Measurements from ENCODE around the gene TRABD2A. TPM values are rescaled to one million over a fixed set of nuclear protein-coding genes. Genes with fewer than 3 reads are reported as not detected.

The TRABD2A gene
- total and polyA plus RNA-seq, 9 donors, result 12.2 to 71.0 (median 33.3) TPM

GRCh38 chr2:84786601-84787000 lies 94.3 kb downstream of the TRABD2A start:
- no peak for DNase-seq
- no peaks in the 10 kb centered on the region for H3K9me3 ChIP-seq
- no peak overlapping the region for H3K4me3 ChIP-seq
- TF ChIP-seq EP300 (IDR thresholded peaks at IDR 0.05), result no peak
- no peak for TF ChIP-seq CTCF (IDR thresholded peaks at IDR 0.05)
- TF ChIP-seq POLR2A (IDR thresholded peaks at IDR 0.05), result no peak
- H3K27me3 ChIP-seq, result no peaks in the 10 kb centered on the region
- H3K4me1 ChIP-seq (ENCODE audit: insufficient read depth), result no peaks in the 10 kb centered on the region
- H3K36me3 ChIP-seq, result no peaks in the 10 kb centered on the region
- intact Hi-C loops (cut with DNase I), result no loop called here
- H3K27ac ChIP-seq, result no peak overlapping the region

- Histone ChIP-seq H3K27ac (no peak overlapping the region), H3K4me3 (no peak overlapping the region), H3K27me3 (no peaks in the 10 kb centered on the region), H3K36me3 (no peaks in the 10 kb centered on the region), H3K4me1 (ENCODE audit: insufficient read depth) (no peaks in the 10 kb centered on the region), H3K9me3 (no peaks in the 10 kb centered on the region)
- TF ChIP-seq POLR2A (IDR thresholded peaks at IDR 0.05) (no peak), EP300 (IDR thresholded peaks at IDR 0.05) (no peak), CTCF (IDR thresholded peaks at IDR 0.05) (no peak)
- intact Hi-C loops (cut with DNase I), result no loop called here
- WGBS, 3 donors, result 84 to 96% (median 93%) methylated on average over 4 of the region's 4 CpGs
- no peak for DNase-seq
Observed at GRCh38 chr2:84785950-84786349, 94.9 kb downstream of the TRABD2A start.

- no peak for DNase-seq
- H3K9me3 ChIP-seq, result no peaks in the 10 kb centered on the region
- 29 to 58% (median 33%) methylated on average over 1 of the region's 1 CpG for WGBS, 3 donors
- no peak overlapping the region for H3K27ac ChIP-seq
- no peak for TF ChIP-seq CTCF (IDR thresholded peaks at IDR 0.05)
- TF ChIP-seq EP300 (IDR thresholded peaks at IDR 0.05), result no peak
- TF ChIP-seq POLR2A (IDR thresholded peaks at IDR 0.05), result no peak
- H3K4me3 ChIP-seq, result no peak overlapping the region
- intact Hi-C loops (cut with DNase I), result no loop called here
- no peaks in the 10 kb centered on the region for H3K27me3 ChIP-seq
- H3K4me1 ChIP-seq (ENCODE audit: insufficient read depth), result no peaks in the 10 kb centered on the region
- no peaks in the 10 kb centered on the region for H3K36me3 ChIP-seq
Observed at GRCh38 chr2:84782717-84783442, 98.0 kb downstream of the TRABD2A start.

GRCh38 chr2:84781942-84782716 lies 98.8 kb downstream of the TRABD2A start:
- no peak overlapping the region for H3K27ac ChIP-seq

More at GRCh38 chr2:84781942-84782716, 98.8 kb downstream of the TRABD2A start:
- Histone ChIP-seq H3K4me1 (ENCODE audit: insufficient read depth) (no peaks in the 10 kb centered on the region), H3K36me3 (no peaks in the 10 kb centered on the region), H3K4me3 (no peak overlapping the region), H3K27me3 (no peaks in the 10 kb centered on the region), H3K9me3 (no peaks in the 10 kb centered on the region)
- WGBS, 3 donors, result 68 to 93% (median 87%) methylated on average over 3 of the region's 3 CpGs
- intact Hi-C loops (cut with DNase I), result no loop called here
- no peak for TF ChIP-seq CTCF (IDR thresholded peaks at IDR 0.05)
- TF ChIP-seq EP300 (IDR thresholded peaks at IDR 0.05), result no peak
- TF ChIP-seq POLR2A (IDR thresholded peaks at IDR 0.05), result no peak
- DNase-seq, result no peak
